Skeletal muscle tissue (tissue), 4 donors: Measurements from ENCODE around the gene CACNA2D4. TPM values are rescaled to one million over a fixed set of nuclear protein-coding genes. Genes with fewer than 3 reads are reported as not detected.

ENCODE experiments used
- H3K27ac ChIP-seq: one replicate; pipeline ENCODE4 v1.7.0; 2013; ENCODE audit warnings: mild to moderate bottlenecking, low read depth, low read length, inconsistent platforms
- H3K27me3 ChIP-seq, 3 donors: one replicate each; pipeline ENCODE4 v1.7.0; 2013; ENCODE audit warnings: low read length in 3 of 3; ENCODE audit not compliant: control insufficient read depth in 3 of 3, insufficient read depth in 3 of 3
- H3K36me3 ChIP-seq, 3 donors: one replicate each; pipeline ENCODE4 v1.7.0; 2013; ENCODE audit warnings: low read length in 3 of 3; ENCODE audit not compliant: control insufficient read depth in 3 of 3, insufficient read depth in 3 of 3
- H3K4me1 ChIP-seq, 3 donors: one replicate each; pipeline ENCODE4 v1.7.0; 2013; ENCODE audit warnings: low read length in 3 of 3, mild to moderate bottlenecking in 3 of 3; ENCODE audit not compliant: control insufficient read depth in 3 of 3, insufficient read depth in 3 of 3
- H3K4me3 ChIP-seq, 3 donors: one replicate each; pipeline ENCODE4 v1.7.0; 2013; ENCODE audit warnings: low read length in 3 of 3
- H3K9ac ChIP-seq, 3 donors: one replicate each; pipeline ENCODE4 v1.7.0; 2013; ENCODE audit warnings: low read length in 3 of 3, mild to moderate bottlenecking in 3 of 3, moderate library complexity in 2 of 3, low read depth in 1 of 3
- H3K9me3 ChIP-seq, 3 donors: one replicate each; pipeline ENCODE4 v1.7.0; 2013; ENCODE audit warnings: low read length in 3 of 3; ENCODE audit not compliant: control insufficient read depth in 3 of 3
- total RNA-seq: library from RNA; depleted of rRNA; stranded (reverse); fragments of >200 nt; gene quantifications from one replicate; pipeline ENCODE4 v1.2.3, GENCODE V29; 2014
- donor health status: Osteomylitis.

CACNA2D4 gene
- total RNA-seq, 1 donor from 2014 or later = 0.52 TPM

- Histone ChIP-seq H3K4me1 (peaks cover 20 to 35% (median 23%) of the 10 kb centered on the region in 3 donors), H3K27me3 (no peaks in the 10 kb centered on the region), H3K9ac (peak overlapping the region in 1 of 3 donors; percentile 39), H3K27ac (peak overlapping the region; percentile 5), H3K4me3 (no peak overlapping the region), H3K36me3 (peaks cover 0 to 5% (median 3%) of the 10 kb centered on the region in 3 donors), H3K9me3 (no peaks in the 10 kb centered on the region)
Observed at GRCh38 chr12:1776170-1776921, 142.1 kb downstream of the CACNA2D4 start.

- peaks cover 20 to 27% (median 23%) of the 10 kb centered on the region in 3 donors for H3K4me1 ChIP-seq
- H3K9ac ChIP-seq = peak overlapping the region; percentile 36 to 54 (median 45)
- no peaks in the 10 kb centered on the region for H3K9me3 ChIP-seq
- peak overlapping the region; percentile 72 for H3K27ac ChIP-seq
- no peaks in the 10 kb centered on the region for H3K27me3 ChIP-seq
- peaks cover 0 to 3% (median 2%) of the 10 kb centered on the region in 3 donors for H3K36me3 ChIP-seq
- peak overlapping the region; percentile 16 to 53 (median 42) for H3K4me3 ChIP-seq
Observed at GRCh38 chr12:1773937-1774655, 144.4 kb downstream of the CACNA2D4 start.

- H3K27ac ChIP-seq = no peak overlapping the region
- no peaks in the 10 kb centered on the region for H3K9me3 ChIP-seq
- no peak overlapping the region for H3K9ac ChIP-seq
- H3K4me1 ChIP-seq = peaks cover 4 to 14% (median 10%) of the 10 kb centered on the region in 3 donors
- no peaks in the 10 kb centered on the region for H3K27me3 ChIP-seq
- peaks cover 0 to 3% (median 0%) of the 10 kb centered on the region in 3 donors for H3K36me3 ChIP-seq
- no peak overlapping the region for H3K4me3 ChIP-seq
Observed at GRCh38 chr12:1769809-1770494, 148.5 kb downstream of the CACNA2D4 start.

- no peaks in the 10 kb centered on the region for H3K27me3 ChIP-seq
- peaks cover 0 to 3% (median 0%) of the 10 kb centered on the region in 3 donors for H3K36me3 ChIP-seq
- H3K9me3 ChIP-seq = no peaks in the 10 kb centered on the region
- no peak overlapping the region for H3K27ac ChIP-seq
- peaks cover 4 to 10% (median 5%) of the 10 kb centered on the region in 3 donors for H3K4me1 ChIP-seq
- no peak overlapping the region for H3K4me3 ChIP-seq
- H3K9ac ChIP-seq = no peak overlapping the region
Observed at GRCh38 chr12:1768615-1769014, 149.8 kb downstream of the CACNA2D4 start.

- Histone ChIP-seq H3K9ac (no peak overlapping the region), H3K4me3 (no peak overlapping the region), H3K36me3 (peaks cover 0 to 3% (median 0%) of the 10 kb centered on the region in 3 donors), H3K27ac (no peak overlapping the region), H3K9me3 (no peaks in the 10 kb centered on the region), H3K27me3 (no peaks in the 10 kb centered on the region), H3K4me1 (peaks cover 0 to 4% (median 3%) of the 10 kb centered on the region in 3 donors)
Observed at GRCh38 chr12:1767407-1768090, 150.9 kb downstream of the CACNA2D4 start.

GRCh38 chr12:1766110-1766509 lies 152.3 kb downstream of the CACNA2D4 start:
- Histone ChIP-seq H3K9me3 (no peaks in the 10 kb centered on the region), H3K4me3 (no peak overlapping the region), H3K4me1 (peaks cover 0 to 4% (median 4%) of the 10 kb centered on the region in 3 donors), H3K9ac (no peak overlapping the region), H3K27ac (no peak overlapping the region), H3K27me3 (no peaks in the 10 kb centered on the region), H3K36me3 (peaks cover 0 to 3% (median 0%) of the 10 kb centered on the region in 3 donors)

- no peaks in the 10 kb centered on the region for H3K36me3 ChIP-seq
- no peaks in the 10 kb centered on the region for H3K27me3 ChIP-seq
- no peaks in the 10 kb centered on the region for H3K9me3 ChIP-seq
- H3K4me3 ChIP-seq = no peak overlapping the region
- peaks cover 0 to 4% (median 4%) of the 10 kb centered on the region in 3 donors for H3K4me1 ChIP-seq
- H3K27ac ChIP-seq = no peak overlapping the region
- H3K9ac ChIP-seq = no peak overlapping the region
Observed at GRCh38 chr12:1763153-1763552, 155.3 kb downstream of the CACNA2D4 start.

GRCh38 chr12:1761857-1762256 lies 156.6 kb downstream of the CACNA2D4 start:
- Histone ChIP-seq H3K27ac (no peak overlapping the region), H3K4me3 (no peak overlapping the region), H3K4me1 (peaks cover 0 to 4% (median 0%) of the 10 kb centered on the region in 3 donors), H3K9me3 (no peaks in the 10 kb centered on the region), H3K27me3 (no peaks in the 10 kb centered on the region), H3K9ac (no peak overlapping the region), H3K36me3 (peaks cover 0 to 8% (median 7%) of the 10 kb centered on the region in 3 donors)

- H3K27ac ChIP-seq = no peak overlapping the region
Observed at GRCh38 chr12:1760566-1761382, 157.7 kb downstream of the CACNA2D4 start.

More at GRCh38 chr12:1760566-1761382, 157.7 kb downstream of the CACNA2D4 start:
- H3K9me3 ChIP-seq = no peaks in the 10 kb centered on the region
- H3K27me3 ChIP-seq = no peaks in the 10 kb centered on the region
- no peak overlapping the region for H3K4me3 ChIP-seq
- no peak overlapping the region for H3K9ac ChIP-seq
- peaks cover 0 to 8% (median 7%) of the 10 kb centered on the region in 3 donors for H3K36me3 ChIP-seq
- H3K4me1 ChIP-seq = peaks cover 0 to 2% (median 0%) of the 10 kb centered on the region in 3 donors
